Subcutaneous adipose tissue (tissue), 4 donors: ENCODE results near the gene ZNHIT6. TPM values are rescaled to one million over a fixed set of nuclear protein-coding genes. Genes with fewer than 3 reads are reported as not detected.

Source experiments
- CTCF ChIP-seq: fragments of 450-650 bp; IDR thresholded peaks from one replicate; pipeline ENCODE4 v1.5.1; 2016; ENCODE audit warnings: low read depth, mild to moderate bottlenecking, control low read depth, antibody characterized with exemption, moderate library complexity
- total RNA-seq, 4 donors: library from RNA; depleted of rRNA; stranded (reverse); fragments of >200 nt; gene quantifications; one replicate each; pipeline ENCODE4 v1.1.0, GENCODE V29; 2016

Gene ZNHIT6
- total RNA-seq, 4 donors from 2014 or later = 10.4 to 20.4 (median 10.9) TPM

GRCh38 chr1:85616364-85616705 is 91.9 kb downstream of the ZNHIT6 start:
- TF ChIP-seq CTCF = no peak

- TF ChIP-seq CTCF = no peak
Measured at GRCh38 chr1:85615586-85616363, 92.5 kb downstream of the ZNHIT6 start.

- TF ChIP-seq CTCF = no peak
Measured at GRCh38 chr1:85612704-85613361, 95.4 kb downstream of the ZNHIT6 start.

- TF ChIP-seq CTCF = no peak
Measured at GRCh38 chr1:85611856-85612255, 96.4 kb downstream of the ZNHIT6 start.

- TF ChIP-seq CTCF = no peak
Measured at GRCh38 chr1:85611425-85611824, 96.8 kb downstream of the ZNHIT6 start.

- no peak for TF ChIP-seq CTCF
Measured at GRCh38 chr1:85609976-85610375, 98.3 kb downstream of the ZNHIT6 start.

- TF ChIP-seq CTCF = no peak
Measured at GRCh38 chr1:85608851-85609250, 99.4 kb downstream of the ZNHIT6 start.
